Stomach smooth muscle (tissue), 2 donors: Measurements from ENCODE around the gene NDUFA9.

Experiments
- H3K27ac ChIP-seq: one replicate; pipeline ENCODE4 v1.7.0; 2013; ENCODE audit warnings: mild to moderate bottlenecking, low read length, inconsistent platforms
- H3K27me3 ChIP-seq, 2 donors: one replicate each; pipeline ENCODE4 v1.7.0; 2013; ENCODE audit warnings: low read length in 2 of 2; ENCODE audit not compliant: insufficient read depth in 2 of 2, control insufficient read depth in 1 of 2
- H3K36me3 ChIP-seq, 2 donors: one replicate each; pipeline ENCODE4 v1.7.0; 2013; ENCODE audit warnings: low read length in 2 of 2; ENCODE audit not compliant: control insufficient read depth in 2 of 2, insufficient read depth in 2 of 2
- H3K4me1 ChIP-seq: one replicate; pipeline ENCODE4 v1.7.0; 2013; ENCODE audit warnings: low read length; ENCODE audit not compliant: control insufficient read depth, insufficient read depth
- H3K4me3 ChIP-seq, 2 donors: one replicate each; pipeline ENCODE4 v1.7.0; 2013; ENCODE audit warnings: low read length in 2 of 2
- H3K9ac ChIP-seq, 2 donors: one replicate each; pipeline ENCODE4 v1.7.0; 2013; ENCODE audit warnings: low read length in 2 of 2, mild to moderate bottlenecking in 1 of 2
- H3K9me3 ChIP-seq, 2 donors: one replicate each; pipeline ENCODE4 v1.7.0; 2013; ENCODE audit warnings: low read length in 2 of 2; ENCODE audit not compliant: control insufficient read depth in 2 of 2
- donor health status: healthy.
- donor health status: Pancreatic carcinoma.

NDUFA9 gene

DNA sequence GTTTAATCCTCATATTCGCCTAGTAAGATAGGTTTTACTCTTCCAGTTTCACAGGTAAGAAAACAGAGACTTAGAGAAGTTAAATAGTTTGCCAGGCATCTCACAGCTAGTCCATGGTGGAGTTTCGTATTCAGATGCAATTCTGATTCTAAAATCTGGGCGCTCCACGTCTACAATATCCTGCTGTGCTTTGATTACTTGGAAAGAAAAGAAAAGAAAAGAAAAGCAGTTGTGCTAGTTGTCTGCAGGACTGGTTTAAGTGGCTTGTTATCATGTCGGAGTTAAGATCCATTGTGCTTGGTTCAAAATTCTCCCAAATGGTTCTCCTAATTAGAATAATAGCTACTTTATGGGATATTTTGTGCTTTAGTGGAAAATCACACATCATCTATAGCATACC lies 18.7 kb upstream of the NDUFA9 start:
- H3K4me3 ChIP-seq, result no peak overlapping the region
- no peaks in the 10 kb centered on the region for H3K4me1 ChIP-seq
- no peak overlapping the region for H3K9ac ChIP-seq
- no peak overlapping the region for H3K27ac ChIP-seq
- H3K27me3 ChIP-seq, result no peaks in the 10 kb centered on the region
- no peaks in the 10 kb centered on the region for H3K9me3 ChIP-seq
- no peaks in the 10 kb centered on the region for H3K36me3 ChIP-seq

DNA sequence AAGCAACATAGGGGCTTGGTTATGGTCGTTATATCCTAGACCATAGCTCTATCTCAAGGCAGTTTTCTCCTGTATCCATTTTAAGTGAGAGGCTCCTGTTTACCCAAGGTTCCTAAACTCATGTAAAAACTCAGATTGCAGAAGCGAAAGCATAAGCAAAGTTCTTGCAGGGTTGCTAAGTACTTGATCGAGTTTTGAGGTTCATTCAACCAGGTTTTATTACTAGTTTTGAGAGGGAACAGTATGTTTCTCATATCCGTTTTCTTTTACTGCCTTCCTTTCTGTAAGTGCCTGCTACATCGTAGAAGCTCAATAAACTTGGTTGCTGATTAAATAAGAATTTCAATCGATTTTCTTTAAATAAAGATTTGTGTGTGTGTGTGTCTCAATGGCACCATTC lies 5.2 kb upstream of the NDUFA9 start:
- no peak overlapping the region for H3K4me3 ChIP-seq
- H3K4me1 ChIP-seq, result no peaks in the 10 kb centered on the region
- H3K27me3 ChIP-seq, result no peaks in the 10 kb centered on the region
- no peaks in the 10 kb centered on the region for H3K36me3 ChIP-seq
- H3K9ac ChIP-seq, result no peak overlapping the region
- no peak overlapping the region for H3K27ac ChIP-seq
- H3K9me3 ChIP-seq, result no peaks in the 10 kb centered on the region

DNA sequence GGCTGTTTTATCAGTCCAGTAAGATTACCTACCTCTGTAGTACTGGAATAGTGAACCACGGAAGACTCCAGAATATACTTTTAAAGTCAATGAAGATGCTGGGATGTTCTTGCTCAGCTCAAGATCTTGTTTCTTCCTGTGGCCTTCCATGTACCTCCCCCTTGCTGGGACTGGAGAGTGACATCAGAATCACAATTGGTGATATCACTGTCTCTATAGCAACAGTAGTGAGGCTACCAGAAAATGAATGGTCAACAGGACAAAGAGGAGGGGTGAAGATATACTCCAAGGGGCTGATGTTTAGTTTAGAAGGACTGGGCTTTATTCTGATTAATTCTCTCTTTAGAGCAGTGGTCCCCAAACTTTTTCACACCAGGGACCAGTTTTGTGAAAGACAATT lies 3.9 kb upstream of the NDUFA9 start:
- Histone ChIP-seq H3K27me3 (no peaks in the 10 kb centered on the region), H3K9me3 (no peaks in the 10 kb centered on the region), H3K4me3 (no peak overlapping the region), H3K9ac (no peak overlapping the region), H3K36me3 (no peaks in the 10 kb centered on the region), H3K27ac (no peak overlapping the region), H3K4me1 (peaks cover 5% of the 10 kb centered on the region)

DNA sequence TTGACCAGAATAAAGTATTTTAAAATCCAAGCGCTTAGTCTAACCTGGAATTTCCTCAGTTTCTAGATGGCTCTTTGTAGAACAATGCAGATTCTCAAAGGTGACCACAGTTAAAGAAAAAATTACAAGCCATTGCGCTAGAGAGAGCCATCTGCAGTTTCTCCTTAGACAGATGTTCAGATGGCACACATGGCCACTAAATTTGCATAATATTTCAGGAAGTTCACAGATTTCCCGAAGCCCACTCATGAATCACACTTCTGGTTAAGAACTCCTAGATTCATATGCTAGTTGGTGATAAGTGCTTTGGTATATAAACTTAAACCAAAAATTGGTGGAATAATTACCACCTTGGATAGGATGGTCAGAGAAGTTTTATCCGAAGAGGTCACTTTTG lies 812 bp upstream of the NDUFA9 start:
- H3K27me3 ChIP-seq, result no peaks in the 10 kb centered on the region

DNA sequence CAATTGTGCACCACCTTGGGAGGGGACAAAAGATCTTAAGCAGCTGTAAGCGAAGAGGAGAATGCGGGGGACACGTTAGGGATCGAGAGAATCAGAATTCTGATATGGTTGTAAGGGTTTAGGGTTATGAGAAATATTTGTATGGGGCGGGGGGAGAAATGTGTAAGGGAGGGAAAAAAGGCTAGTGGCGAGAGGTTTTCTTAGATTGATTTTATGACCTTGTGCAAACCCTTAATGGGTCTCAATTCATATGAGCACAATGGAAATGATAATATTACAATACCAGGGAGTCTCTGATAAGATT lies 396 bp downstream of the NDUFA9 start:
- peaks cover 13% of the 10 kb centered on the region for H3K4me1 ChIP-seq
- H3K27me3 ChIP-seq, result no peaks in the 10 kb centered on the region
- H3K36me3 ChIP-seq, result peaks cover 2 to 3% of the 10 kb centered on the region in 2 donors
- peak overlapping the region; percentile 96 to 99 for H3K4me3 ChIP-seq
- peak overlapping the region; percentile 96 for H3K9ac ChIP-seq
- H3K9me3 ChIP-seq, result no peaks in the 10 kb centered on the region
- H3K27ac ChIP-seq, result peak overlapping the region; percentile 87

More for the DNA sequence above, 812 bp upstream of the NDUFA9 start:
- no peaks in the 10 kb centered on the region for H3K9me3 ChIP-seq
- peak overlapping the region; percentile 96 to 99 for H3K4me3 ChIP-seq
- peaks cover 13% of the 10 kb centered on the region for H3K4me1 ChIP-seq
- peak overlapping the region; percentile 87 for H3K27ac ChIP-seq
- H3K9ac ChIP-seq, result peak overlapping the region; percentile 96
- peaks cover 0 to 3% of the 10 kb centered on the region in 2 donors for H3K36me3 ChIP-seq

DNA sequence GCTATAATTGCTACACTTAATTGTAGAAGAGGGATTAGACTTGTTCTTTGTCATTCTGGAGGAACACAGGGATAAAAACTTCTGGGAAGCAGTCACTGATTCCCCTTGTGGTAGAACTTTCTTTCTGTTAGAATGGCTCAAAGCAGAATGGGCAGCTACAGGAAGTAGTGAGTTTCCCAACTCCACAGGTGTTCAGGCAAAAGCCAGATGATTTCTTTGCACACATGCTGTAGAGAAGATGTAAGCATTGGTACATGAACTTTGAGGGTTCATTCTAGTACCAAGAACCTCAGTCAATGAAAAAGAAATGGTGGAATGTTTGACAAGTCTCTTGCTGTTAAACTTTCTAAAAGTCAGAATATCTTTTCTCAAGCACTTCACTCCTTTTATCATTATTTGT lies 4.3 kb downstream of the NDUFA9 start:
- H3K9me3 ChIP-seq, result no peaks in the 10 kb centered on the region
- H3K9ac ChIP-seq, result no peak overlapping the region
- H3K36me3 ChIP-seq, result peaks cover 30 to 34% of the 10 kb centered on the region in 2 donors
- peaks cover 13% of the 10 kb centered on the region for H3K4me1 ChIP-seq
- no peak overlapping the region for H3K4me3 ChIP-seq
- H3K27me3 ChIP-seq, result no peaks in the 10 kb centered on the region
- no peak overlapping the region for H3K27ac ChIP-seq

DNA sequence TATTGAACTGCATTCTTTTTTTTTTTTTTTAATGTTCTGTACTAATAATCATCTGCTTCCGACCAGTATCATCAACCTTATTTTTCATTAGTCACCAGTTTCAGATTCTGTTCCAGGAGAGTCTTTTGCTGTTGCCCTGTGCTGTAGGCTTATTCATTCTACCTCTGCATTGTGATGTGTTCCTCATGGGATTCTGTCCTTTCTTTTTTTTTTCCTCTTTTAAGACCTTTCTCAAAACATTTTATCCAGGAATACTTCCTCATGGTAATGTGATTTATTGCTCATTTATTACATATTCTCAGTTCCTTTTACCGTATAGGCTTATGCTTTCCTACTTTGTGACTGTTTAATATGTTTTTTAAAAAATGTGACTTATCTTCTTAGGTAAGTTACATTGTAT lies 4.8 kb downstream of the NDUFA9 start:
- H3K27me3 ChIP-seq, result no peaks in the 10 kb centered on the region
- H3K36me3 ChIP-seq, result peaks cover 31 to 34% of the 10 kb centered on the region in 2 donors
- no peak overlapping the region for H3K9ac ChIP-seq
- H3K9me3 ChIP-seq, result no peaks in the 10 kb centered on the region
- no peak overlapping the region for H3K4me3 ChIP-seq
- H3K27ac ChIP-seq, result no peak overlapping the region
- H3K4me1 ChIP-seq, result peaks cover 13% of the 10 kb centered on the region

DNA sequence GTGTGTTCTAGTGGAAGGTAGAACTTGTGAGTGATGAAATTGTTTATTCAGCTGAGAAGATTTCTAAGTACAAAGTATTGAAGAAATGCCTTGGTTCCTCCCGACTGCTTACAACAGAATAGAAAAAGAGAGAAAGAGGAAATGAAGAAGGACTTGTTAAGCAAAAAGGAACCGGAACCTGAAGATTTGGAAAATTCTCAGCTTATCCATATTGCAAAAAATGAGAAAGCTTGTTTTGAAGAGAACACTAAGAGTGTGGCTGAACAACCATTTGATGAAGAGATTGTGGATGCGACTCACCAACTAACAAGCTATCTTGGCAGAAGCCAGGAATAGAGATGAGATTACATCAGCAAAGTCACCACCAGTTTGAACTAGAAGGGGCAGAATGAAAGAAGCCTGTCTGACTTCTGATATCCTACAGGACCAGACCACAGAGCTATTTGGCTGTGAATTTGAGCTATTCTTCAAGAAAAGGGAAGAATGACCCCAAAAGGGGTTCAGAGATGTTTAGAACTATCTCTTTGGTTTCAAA lies 15.1 kb downstream of the NDUFA9 start:
- Histone ChIP-seq H3K9ac (no peak overlapping the region), H3K9me3 (no peaks in the 10 kb centered on the region), H3K4me3 (no peak overlapping the region), H3K27me3 (no peaks in the 10 kb centered on the region), H3K4me1 (no peaks in the 10 kb centered on the region), H3K27ac (no peak overlapping the region), H3K36me3 (peaks cover 62 to 75% of the 10 kb centered on the region in 2 donors)

DNA sequence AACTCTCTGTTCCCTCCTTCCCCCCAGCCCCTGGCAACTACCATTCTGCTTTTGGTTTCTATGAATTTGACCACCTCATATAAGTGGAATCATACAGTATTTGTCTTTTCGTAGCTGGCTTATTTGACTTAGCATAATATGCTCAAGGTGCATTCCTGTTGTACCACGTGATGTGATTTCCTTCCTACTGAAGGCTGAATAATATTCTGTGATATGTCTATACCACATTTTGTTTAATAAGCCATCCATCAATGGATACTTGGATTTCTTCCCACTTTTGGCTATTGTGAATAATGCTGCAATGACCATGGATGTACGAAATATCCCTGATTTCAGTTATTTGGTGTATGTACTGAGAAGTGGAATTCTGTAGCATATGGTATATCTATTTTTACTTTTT lies 16.3 kb downstream of the NDUFA9 start:
- Histone ChIP-seq H3K9me3 (no peaks in the 10 kb centered on the region), H3K36me3 (peaks cover 57 to 75% of the 10 kb centered on the region in 2 donors), H3K9ac (no peak overlapping the region), H3K4me1 (no peaks in the 10 kb centered on the region), H3K4me3 (no peak overlapping the region), H3K27me3 (no peaks in the 10 kb centered on the region), H3K27ac (no peak overlapping the region)

DNA sequence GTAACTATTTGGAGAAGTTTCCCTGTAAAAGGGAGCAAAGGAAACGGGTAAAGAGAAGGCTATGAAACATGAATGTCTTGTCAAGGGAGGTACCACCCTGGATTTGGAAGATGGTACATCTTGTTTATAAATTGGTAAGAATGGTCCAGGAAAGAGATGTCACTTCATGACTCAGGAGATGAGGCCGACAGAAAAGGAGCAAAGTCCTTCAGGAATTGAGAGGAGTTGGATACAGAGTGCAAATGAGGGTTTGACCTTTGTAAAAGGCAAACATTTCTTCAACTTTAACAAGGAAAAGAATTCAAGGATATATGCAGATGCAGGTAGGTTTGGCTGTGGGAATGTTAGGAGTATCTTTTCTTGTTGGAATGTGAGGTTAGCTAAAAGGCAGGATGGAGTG lies 30.8 kb downstream of the NDUFA9 start:
- Histone ChIP-seq H3K27me3 (no peaks in the 10 kb centered on the region), H3K9me3 (no peaks in the 10 kb centered on the region)

DNA sequence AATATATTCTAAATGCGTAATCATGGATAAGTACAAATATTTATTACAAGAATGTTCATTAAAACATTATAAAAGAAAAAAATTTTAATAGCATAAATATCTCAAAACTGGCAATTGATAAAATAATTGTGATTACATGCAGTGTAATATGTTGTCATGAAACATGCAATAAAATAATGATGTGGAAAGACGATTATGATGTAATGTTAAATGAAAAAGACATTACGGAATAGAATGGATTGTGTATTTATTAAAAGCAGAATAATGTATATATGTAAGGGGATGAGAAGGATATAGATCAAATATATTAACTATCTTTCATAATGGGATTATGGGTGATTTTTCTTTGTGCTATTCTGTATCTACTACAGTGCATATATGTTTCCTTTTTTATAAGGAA lies 32.8 kb downstream of the NDUFA9 start:
- Histone ChIP-seq H3K4me3 (no peak overlapping the region), H3K9ac (no peak overlapping the region), H3K4me1 (no peaks in the 10 kb centered on the region), H3K36me3 (peaks cover 29 to 38% of the 10 kb centered on the region in 2 donors), H3K27ac (no peak overlapping the region), H3K27me3 (no peaks in the 10 kb centered on the region), H3K9me3 (no peaks in the 10 kb centered on the region)

More for the DNA sequence above, 30.8 kb downstream of the NDUFA9 start:
- H3K27ac ChIP-seq, result no peak overlapping the region
- H3K4me1 ChIP-seq, result no peaks in the 10 kb centered on the region
- H3K4me3 ChIP-seq, result no peak overlapping the region
- peaks cover 23 to 24% of the 10 kb centered on the region in 2 donors for H3K36me3 ChIP-seq
- H3K9ac ChIP-seq, result no peak overlapping the region
